K562 (cell line): ENCODE measurements around the gene DAPK1. TPM values are rescaled to one million over a fixed set of nuclear protein-coding genes. Genes with fewer than 3 reads are reported as not detected.

Source experiments
- ATAC-seq: fragments of 200-7000 bp; cut with Tn5 transposase; 3 replicates; pipeline ENCODE4 v1.9.1; 2020; ENCODE audit warnings: moderate library complexity
- BruUV-seq: library from RNA; stranded (reverse); fragments of 400-500 nt; replicated peaks from 2 replicates; lab custom pipeline; 2021; lab: Mats Ljungman, UMichigan
- CTCF ChIA-PET: fragments of 300-600 bp; formaldehyde crosslinking; extraction: SDS; loops from one replicate; lab custom pipeline; 2021; ENCODE audit warnings: low intra/inter-chr PET ratio; lab: Yijun Ruan, JAX
- POLR2A ChIA-PET: fragments of 300-600, 350-650 bp; sonication (Branson Sonifier 250); formaldehyde crosslinking; extraction: SDS; loops from one replicate; lab custom pipeline; 2021; ENCODE audit warnings: antibody characterized with exemption, inconsistent platforms; lab: Yijun Ruan, JAX
- DNase-seq, 4 experiments: peaks; one replicate each; pipeline versions ENCODE4 v3.0.0 to v3.0.0-alpha.2; 2011 to 2018; ENCODE audit warnings: low spot score in 3 of 4, mixed read lengths in 3 of 4; ENCODE audit errors: extremely low read depth in 1 of 4
- FAIRE-seq: peaks from 2 replicates; lab custom pipeline; 2011; peaks lifted over from hg19 to GRCh38; lab: Jason Lieb, UNC
- H2AFZ ChIP-seq: 2 replicates; pipeline ENCODE4 v1.6.0; 2011; ENCODE audit warnings: low read depth, low read length, control low read depth, inconsistent platforms
- H3K27ac ChIP-seq: fragments of 200-600 bp; 3 replicates; pipeline ENCODE4 v1.8.0; 2011; ENCODE audit warnings: low read depth, mild to moderate bottlenecking, control low read depth, inconsistent platforms, low read length, moderate library complexity, mixed read lengths; ENCODE audit errors: extremely low read depth
- H3K27me3 ChIP-seq, 2 experiments: fragments of 300-600 bp in 1 of 2; 2 replicates in 1 of 2; 3 replicates in 1 of 2; pipeline versions ENCODE4 v1.6.0 to v1.8.0; 2011; ENCODE audit warnings: inconsistent platforms in 2 of 2, low read length in 2 of 2, mild to moderate bottlenecking in 1 of 2, mixed read lengths in 1 of 2, moderate library complexity in 1 of 2; ENCODE audit not compliant: control insufficient read depth in 2 of 2, insufficient read depth in 2 of 2
- H3K36me3 ChIP-seq: fragments of 300-600 bp; 3 replicates; pipeline ENCODE4 v1.8.0; 2011; ENCODE audit warnings: mild to moderate bottlenecking, low read length, inconsistent platforms; ENCODE audit not compliant: control insufficient read depth, insufficient read depth
- H3K4me1 ChIP-seq, 2 experiments: fragments of 200-600 bp in 1 of 2; replicated peaks in 1 of 2; 2 replicates in 1 of 2; 3 replicates in 1 of 2; pipeline versions ENCODE4 v1.5.1 to v1.8.0; 2011; ENCODE audit warnings: inconsistent platforms in 2 of 2, low read length in 2 of 2, mild to moderate bottlenecking in 1 of 2, mixed read lengths in 1 of 2, moderate library complexity in 1 of 2; ENCODE audit not compliant: control insufficient read depth in 2 of 2, insufficient read depth in 2 of 2
- H3K4me2 ChIP-seq: 2 replicates; pipeline ENCODE4 v1.6.1; 2011; ENCODE audit warnings: low read length, control low read depth, inconsistent platforms, mixed read lengths; ENCODE audit not compliant: insufficient read depth
- H3K4me3 ChIP-seq: fragments of 200-600 bp; sonication (generic), shearing (Covaris generic); 2 replicates; pipeline ENCODE4 v1.5.1; 2016; ENCODE audit warnings: control low read depth, inconsistent platforms
- H3K79me2 ChIP-seq: fragments of 200-600 bp; 3 replicates; pipeline ENCODE4 v1.8.0; 2011; ENCODE audit warnings: low read length, inconsistent platforms; ENCODE audit not compliant: control insufficient read depth, insufficient read depth
- H3K9ac ChIP-seq, 2 experiments: 2 replicates each; pipeline versions ENCODE4 v1.6.0 to v1.6.1; 2011; ENCODE audit warnings: low read depth in 2 of 2, low read length in 2 of 2, control low read depth in 1 of 2, inconsistent platforms in 1 of 2, mild to moderate bottlenecking in 1 of 2, mixed read lengths in 1 of 2; ENCODE audit not compliant: insufficient read depth in 1 of 2
- H3K9me1 ChIP-seq: one replicate; pipeline ENCODE4 v1.6.0; 2011; ENCODE audit warnings: inconsistent platforms, mild to moderate bottlenecking, low read length, moderate library complexity; ENCODE audit not compliant: control insufficient read depth, insufficient read depth
- H3K9me3 ChIP-seq: replicated peaks from 2 replicates; pipeline ENCODE4 v1.5.1; 2011; ENCODE audit warnings: low read depth, low read length, inconsistent platforms; ENCODE audit not compliant: control insufficient read depth, insufficient read depth
- H4K20me1 ChIP-seq: replicated peaks from 2 replicates; pipeline ENCODE4 v1.6.1; 2011; ENCODE audit warnings: low read length, inconsistent platforms, mixed read lengths; ENCODE audit not compliant: control insufficient read depth, insufficient read depth
- KAT2B ChIP-seq: IDR thresholded peaks from one replicate; pipeline ENCODE4 v1.6.1; 2012; ENCODE audit warnings: low read depth, mild to moderate bottlenecking, control low read depth, inconsistent platforms, low read length, moderate library complexity
- PHF20 ChIP-seq: fragments of 450-650 bp; IDR thresholded peaks from 2 replicates; pipeline ENCODE4 v1.6.1; 2018; ENCODE audit not compliant: partially characterized antibody
- PURB ChIP-seq: sonication (generic); formaldehyde crosslinking; IDR thresholded peaks from 2 replicates; pipeline ENCODE4 v1.9.0; 2021; ENCODE audit warnings: low read depth, mild to moderate bottlenecking, missing genetic modification reagents
- ZFP36 ChIP-seq: fragments of 150-350 bp; IDR thresholded peaks from 2 replicates; pipeline ENCODE4 v1.6.1; 2018; ENCODE audit warnings: low read length, low read depth; ENCODE audit not compliant: partially characterized antibody
- ZNF140 ChIP-seq: fragments of 250-450 bp; sonication (Bioruptor Pico); IDR thresholded peaks from 2 replicates; pipeline ENCODE4 v1.8.0; 2021; ENCODE audit warnings: moderate library complexity, mild to moderate bottlenecking, inconsistent platforms
- ZNF263 ChIP-seq: sonication (generic); formaldehyde crosslinking; IDR thresholded peaks from 2 replicates; pipeline ENCODE4 v1.8.0; 2022; ENCODE audit warnings: mild to moderate bottlenecking, missing genetic modification reagents, borderline replicate concordance
- ZNF280A ChIP-seq: fragments of 450-650 bp; IDR thresholded peaks from 2 replicates; pipeline ENCODE4 v1.6.1; 2018; ENCODE audit warnings: mild to moderate bottlenecking, low read depth; ENCODE audit not compliant: partially characterized antibody
- ZNF384 ChIP-seq: IDR thresholded peaks from 2 replicates; pipeline ENCODE4 v1.6.1; 2012; ENCODE audit warnings: low read depth, low read length, improper control_type of control experiment
- WGBS: fragments of 100-300 bp; shearing (Covaris generic); methylation state at CpG from one replicate; pipeline ENCODE4 v1.1.6; 2016; ENCODE audit warnings: low coverage, mixed read lengths; ENCODE audit not compliant: insufficient coverage; ENCODE audit errors: missing lambda C conversion rate; 5-methylcytosine and 5-hydroxymethylcytosine counted together
- in situ Hi-C: fragments of 300-500 bp; cut with MboI; formaldehyde crosslinking; loops from 4 replicates; pipeline ENCODE4 v1.15.0; 2018; ENCODE audit warnings: inconsistent platforms, mixed read lengths
- intact Hi-C: fragments of 100-400 bp; cut with micrococcal nuclease; formaldehyde crosslinking; loops from 2 replicates; pipeline ENCODE4 v1.14.2; 2022
- polyA plus RNA-seq, 8 experiments: library from polyadenylated mRNA; depleted of rRNA in 4 of 8; stranded (reverse) in 5 of 8; unstranded in 3 of 8; fragments of >200 nt; fragmentation: Nextera tagmentation in 2 of 8; fragmentation: Illumina TruSeq in 1 of 8; extraction: Ambion mirVana in 2 of 8; extraction: Trizol in 1 of 8; gene quantifications; 2 replicates each; pipeline versions ENCODE4 v1.2.1 to v1.2.3, GENCODE V29; 2011 to 2014; ENCODE audit warnings: inconsistent platforms in 1 of 8, missing spikeins in 1 of 8
- total RNA-seq, 7 experiments: library from RNA; depleted of rRNA in 6 of 7; stranded (reverse); fragments of >200 nt in 6 of 7; fragmentation: Illumina TruSeq in 2 of 7; extraction: Trizol in 2 of 7; gene quantifications; 2 replicates each; pipeline versions ENCODE4 v1.2.1 to v1.2.3, GENCODE V29; 2011 to 2021; ENCODE audit warnings: low replicate concordance in 1 of 7

Gene DAPK1
- total and polyA plus RNA-seq, 9 of the 15 experiments (the other 6 are each of a cell fraction or from before 2014, with no cell fraction given), result 1.7 to 26.4 (median 15.8) TPM

- CTCF ChIA-PET, result no interaction called here
- Histone ChIP-seq H3K4me2 (no peak overlapping the region), H3K4me1 (peaks cover 0 to 32% of the 10 kb centered on the region in 2 experiments; a peak in 4 of 5 replicates), H2AFZ (no peak overlapping the region), H3K4me3 (no peak overlapping the region), H3K9me3 (no peaks in the 10 kb centered on the region), H3K9me1 (no peaks in the 10 kb centered on the region), H3K79me2 (peaks cover 11% of the 10 kb centered on the region; the same call in 2 of the 3 replicates), H3K9ac (no peak overlapping the region), H3K27me3 (no peaks in the 10 kb centered on the region), H4K20me1 (peaks cover 18% of the 10 kb centered on the region; the same call in 1 of the 2 replicates), H3K27ac (no peak overlapping the region), H3K36me3 (no peaks in the 10 kb centered on the region)
- no TSS peak for BruUV-seq
- TF ChIP-seq ZNF263 (CRISPR knock-in tag) (no peak), ZNF384 (no peak), PURB (CRISPR knock-in tag) (no peak), PHF20 (no peak), ZNF280A (no peak), ZNF140 (CRISPR knock-in tag) (no peak), KAT2B (no peak), ZFP36 (no peak)
- POLR2A ChIA-PET, result no interaction called here
- 75% methylated on average over 4 of the region's 7 CpGs for WGBS
- FAIRE-seq (no peak), ATAC-seq (no peak), DNase-seq (no peak)
- intact Hi-C loops (no loop called here), in situ Hi-C loops (no loop called here)
Measured at GRCh38 chr9:87577746-87578145, 80.1 kb downstream of the DAPK1 start.
